GM12864 (cell line): Measurements from ENCODE around the gene RSPH4A.

Experiments
- DNase-seq: peaks from one replicate; pipeline ENCODE4 v3.0.0-alpha.2; 2011; ENCODE audit warnings: low read depth
- H3K4me3 ChIP-seq: 2 replicates; pipeline ENCODE4 v1.5.1; 2011; ENCODE audit warnings: mild to moderate bottlenecking, low read depth, low read length, control low read depth
- CTCF ChIP-seq: IDR thresholded peaks from 2 replicates; pipeline ENCODE4 v1.5.1; 2011; ENCODE audit warnings: low read depth, mild to moderate bottlenecking, moderate library complexity, low read length, control low read depth, inconsistent platforms; ENCODE audit errors: missing control alignments

The RSPH4A gene

GRCh38 chr6:116615937-116616736, at the start of gene RSPH4A:
RSPH4A (plus strand) TSS chr6:116616479; CDS start chr6:116616624, 145 bp downstream.
- peak; percentile 52 for DNase-seq
- TF ChIP-seq CTCF = no peak
- peak within 1 kb of the TSS; percentile 64 for H3K4me3 ChIP-seq

- no peak overlapping the region for H3K4me3 ChIP-seq
- DNase-seq = no peak
- no peak for TF ChIP-seq CTCF
These were observed 48.2 kb upstream of the RSPH4A start for GRCh38 chr6:116568111-116568510.

GRCh38 chr6:116568821-116569755, 47.2 kb upstream of the RSPH4A start:
- H3K4me3 ChIP-seq = no peak overlapping the region
- no peak for TF ChIP-seq CTCF
- DNase-seq = no peak

- H3K4me3 ChIP-seq = peak within 1 kb of the TSS; percentile 99
- DNase-seq = peak; percentile 98
- TF ChIP-seq CTCF = no peak
These were observed 45.2 kb upstream of the RSPH4A start, which contains the start of gene RWDD1 for GRCh38 chr6:116570856-116571682. RWDD1 (plus strand) TSS chr6:116571504; CDS start chr6:116571583, 79 bp downstream.

GRCh38 chr6:116571683-116572000, 44.6 kb upstream of the RSPH4A start:
- DNase-seq = peak; percentile 3
- no peak for TF ChIP-seq CTCF
- H3K4me3 ChIP-seq = peak overlapping the region; percentile 99

GRCh38 chr6:116572162-116572561, 44.1 kb upstream of the RSPH4A start:
- TF ChIP-seq CTCF = no peak
- peak overlapping the region; percentile 99 for H3K4me3 ChIP-seq
- no peak for DNase-seq
